A673 (cell line): ENCODE measurements around the gene MYO1D.

Experiments used
- CTCF ChIP-seq: fragments of 300-800, 200-600 bp; sonication (generic); conservative IDR thresholded peaks from 2 replicates; pipeline ENCODE4 v1.5.1; 2017; ENCODE audit warnings: low read depth, mild to moderate bottlenecking, antibody characterized with exemption, low read length, moderate library complexity, mixed read lengths
- EZH2 ChIP-seq: fragments of 200-600 bp; sonication (generic); IDR thresholded peaks from 2 replicates; pipeline ENCODE4 v1.6.1; 2017; ENCODE audit warnings: borderline replicate concordance, low read depth, mild to moderate bottlenecking, mixed read lengths, antibody characterized with exemption, low read length; ENCODE audit not compliant: poor library complexity, severe bottlenecking

- TF ChIP-seq CTCF (no peak), EZH2 (no peak)
Measured at GRCh38 chr17:32831223-32831622, 45.7 kb downstream of the MYO1D start.
